ELF-1 (cell line): Measurements from ENCODE around the gene ESRRA.

Experiments used
- DNase-seq: peaks from one replicate; pipeline ENCODE4 v3.0.0-alpha.2; 2016; ENCODE audit warnings: low read depth, low spot score

ESRRA gene

GRCh38 chr11:64330888-64331287 is 25.6 kb downstream of the ESRRA start:
- no peak for DNase-seq

GRCh38 chr11:64331569-64332371 is 26.4 kb downstream of the ESRRA start:
- peak; percentile 53 for DNase-seq

GRCh38 chr11:64333556-64333955 is 28.2 kb downstream of the ESRRA start:
- no peak for DNase-seq

GRCh38 chr11:64334764-64335735 is 29.7 kb downstream of the ESRRA start:
- DNase-seq, result peak; percentile 93

GRCh38 chr11:64337538-64338249 is 32.4 kb downstream of the ESRRA start:
- no peak for DNase-seq

GRCh38 chr11:64338716-64339115 is 33.4 kb downstream of the ESRRA start:
- DNase-seq, result no peak

- no peak for DNase-seq
These were observed 34.0 kb downstream of the ESRRA start for GRCh38 chr11:64339286-64339685.

- no peak for DNase-seq
These were observed 34.6 kb downstream of the ESRRA start, which contains the start of gene CCDC88B for GRCh38 chr11:64339754-64340408. Gene CCDC88B (plus strand): TSS chr11:64340204. CDS start chr11:64340267, 63 bp downstream.

- DNase-seq, result peak; percentile 88
These were observed 35.5 kb downstream of the ESRRA start for GRCh38 chr11:64340671-64341335.

GRCh38 chr11:64341429-64341828 is 36.1 kb downstream of the ESRRA start:
- DNase-seq, result no peak

- DNase-seq, result peak; percentile 91
These were observed 36.8 kb downstream of the ESRRA start for GRCh38 chr11:64341851-64342791.

GRCh38 chr11:64342869-64343745 is 37.8 kb downstream of the ESRRA start:
- DNase-seq, result no peak

- DNase-seq, result peak; percentile 49
These were observed 38.6 kb downstream of the ESRRA start for GRCh38 chr11:64343767-64344559.

- DNase-seq, result no peak
These were observed 39.5 kb downstream of the ESRRA start for GRCh38 chr11:64344787-64345186.

- no peak for DNase-seq
These were observed 42.0 kb downstream of the ESRRA start for GRCh38 chr11:64347193-64347867.

GRCh38 chr11:64348383-64349024 is 43.2 kb downstream of the ESRRA start:
- peak; percentile 42 for DNase-seq

GRCh38 chr11:64349025-64349387 is 43.7 kb downstream of the ESRRA start:
- no peak for DNase-seq
